ENCODE data around the gene COL2A1.

DNA sequence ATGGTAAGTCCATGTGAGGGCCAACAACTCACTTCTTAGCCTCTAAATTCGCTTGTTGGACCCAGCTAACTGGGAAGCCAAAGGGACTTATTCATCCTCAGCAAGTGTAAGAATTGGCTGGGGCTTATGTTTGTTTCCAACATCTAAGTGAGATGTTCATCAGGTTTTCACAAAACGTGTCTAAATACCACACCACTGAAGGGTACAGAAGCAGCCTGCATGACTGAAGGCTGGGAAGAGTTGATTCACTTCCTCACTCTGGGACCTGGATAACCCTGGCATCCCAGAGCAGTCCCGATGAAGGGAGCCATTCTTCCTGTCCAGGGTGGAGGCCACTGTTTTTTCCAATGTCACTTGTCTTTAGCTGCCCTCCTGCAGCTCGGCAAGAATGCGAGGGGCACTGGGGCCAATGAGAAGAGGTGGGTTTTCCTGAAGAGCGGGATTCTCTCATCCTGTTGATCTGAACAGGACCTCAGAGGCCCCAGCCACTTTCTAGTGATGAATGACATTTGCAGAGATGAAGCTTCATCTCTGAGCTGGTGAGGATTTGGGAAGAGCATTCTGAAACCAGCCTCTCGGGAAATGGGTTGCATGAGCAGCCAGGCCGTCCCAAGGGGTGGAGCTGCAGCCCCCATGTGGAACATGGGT is 12.2 kb upstream of the COL2A1 start:
- TF ChIP-seq, protein P1, sequence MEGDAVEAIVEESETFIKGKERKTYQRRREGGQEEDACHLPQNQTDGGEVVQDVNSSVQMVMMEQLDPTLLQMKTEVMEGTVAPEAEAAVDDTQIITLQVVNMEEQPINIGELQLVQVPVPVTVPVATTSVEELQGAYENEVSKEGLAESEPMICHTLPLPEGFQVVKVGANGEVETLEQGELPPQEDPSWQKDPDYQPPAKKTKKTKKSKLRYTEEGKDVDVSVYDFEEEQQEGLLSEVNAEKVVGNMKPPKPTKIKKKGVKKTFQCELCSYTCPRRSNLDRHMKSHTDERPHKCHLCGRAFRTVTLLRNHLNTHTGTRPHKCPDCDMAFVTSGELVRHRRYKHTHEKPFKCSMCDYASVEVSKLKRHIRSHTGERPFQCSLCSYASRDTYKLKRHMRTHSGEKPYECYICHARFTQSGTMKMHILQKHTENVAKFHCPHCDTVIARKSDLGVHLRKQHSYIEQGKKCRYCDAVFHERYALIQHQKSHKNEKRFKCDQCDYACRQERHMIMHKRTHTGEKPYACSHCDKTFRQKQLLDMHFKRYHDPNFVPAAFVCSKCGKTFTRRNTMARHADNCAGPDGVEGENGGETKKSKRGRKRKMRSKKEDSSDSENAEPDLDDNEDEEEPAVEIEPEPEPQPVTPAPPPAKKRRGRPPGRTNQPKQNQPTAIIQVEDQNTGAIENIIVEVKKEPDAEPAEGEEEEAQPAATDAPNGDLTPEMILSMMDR (IDR thresholded peaks at IDR 0.05; ENCODE audit: insufficient read depth, low read length, poor library complexity, severe bottlenecking), result no peak
- no peak for TF ChIP-seq EZH2phosphoT487 (conservative IDR thresholded peaks at IDR 0.05; ENCODE audit: low read length)
